Stimulated activated CD8-positive, alpha-beta memory T cell treated with anti-CD3 and anti-CD28 coated beads, Interleukin-12 subunit alpha, Interleukin-12 subunit beta, amount 100 ng/mL, for 1 hour (primary cell): ENCODE results near the gene EGLN1.
A peak's percentile ranks its signal among the peaks of the same experiment; 100 is the strongest.
"Not testable (repeated sequence)": the region's sequence is repeated elsewhere in the genome, so short reads cannot be mapped to it uniquely, and the experiment has no call there.

ENCODE experiments used
- DNase-seq: peaks from one replicate; pipeline ENCODE4 v3.0.0-alpha.2; 2020; ENCODE audit warnings: low read depth

The EGLN1 gene

GRCh38 chr1:231421971-231422797 is at the start of gene EGLN1:
Gene EGLN1, minus strand, starts transcription at chr1:231422287. Its CDS starts 399 bp downstream, at chr1:231421888.
- peak; percentile 58 for DNase-seq

GRCh38 chr1:231471500-231471899 is 49.4 kb upstream of the EGLN1 start:
- DNase-seq, result not testable (repeated sequence)

- DNase-seq, result not testable (repeated sequence)
Measured at GRCh38 chr1:231471027-231471426, 48.9 kb upstream of the EGLN1 start.

GRCh38 chr1:231467986-231468385 is 45.9 kb upstream of the EGLN1 start:
- DNase-seq, result no peak

- DNase-seq, result no peak
Measured at GRCh38 chr1:231465051-231465450, 43.0 kb upstream of the EGLN1 start.

GRCh38 chr1:231463541-231463940 is 41.5 kb upstream of the EGLN1 start:
- DNase-seq, result no peak

- DNase-seq, result peak; percentile 52
Measured at GRCh38 chr1:231460614-231461013, 38.5 kb upstream of the EGLN1 start.

- DNase-seq, result not testable (repeated sequence)
Measured at GRCh38 chr1:231459438-231459837, 37.4 kb upstream of the EGLN1 start.

- DNase-seq, result not testable (repeated sequence)
Measured at GRCh38 chr1:231457956-231458355, 35.9 kb upstream of the EGLN1 start.

GRCh38 chr1:231454133-231454532 is 32.0 kb upstream of the EGLN1 start:
- not testable (repeated sequence) for DNase-seq

- no peak for DNase-seq
Measured at GRCh38 chr1:231446138-231446537, 24.1 kb upstream of the EGLN1 start.

- DNase-seq, result no peak
Measured at GRCh38 chr1:231444059-231444458, 22.0 kb upstream of the EGLN1 start.

- DNase-seq, result no peak
Measured at GRCh38 chr1:231443363-231443762, 21.3 kb upstream of the EGLN1 start.

GRCh38 chr1:231442735-231443134 is 20.6 kb upstream of the EGLN1 start:
- no peak for DNase-seq

- no peak for DNase-seq
Measured at GRCh38 chr1:231432996-231433395, 10.9 kb upstream of the EGLN1 start.

GRCh38 chr1:231431665-231432415 is 9.8 kb upstream of the EGLN1 start:
- DNase-seq, result no peak

- DNase-seq, result not testable (repeated sequence)
Measured at GRCh38 chr1:231430678-231431352, 8.7 kb upstream of the EGLN1 start.

GRCh38 chr1:231428377-231428776 is 6.3 kb upstream of the EGLN1 start:
- DNase-seq, result no peak

GRCh38 chr1:231424950-231425805 is 3.1 kb upstream of the EGLN1 start:
- no peak for DNase-seq

GRCh38 chr1:231423648-231424047 is 1.6 kb upstream of the EGLN1 start:
- DNase-seq, result no peak

GRCh38 chr1:231422798-231423309 is 767 bp upstream of the EGLN1 start:
- no peak for DNase-seq
